Prostate gland (tissue), 2 donors: ENCODE measurements around the gene GRIK2.

Source experiments
- POLR2A ChIP-seq: fragments of 450-650 bp; IDR thresholded peaks from one replicate; pipeline ENCODE4 v1.6.1; 2016; ENCODE audit warnings: antibody characterized with exemption, mild to moderate bottlenecking
- POLR2AphosphoS5 ChIP-seq: sonication (generic); formaldehyde crosslinking; IDR thresholded peaks from one replicate; pipeline ENCODE4 v1.6.1; 2017; ENCODE audit warnings: antibody characterized with exemption
- TF ChIP-seq, protein P1 (sequence below), 4 experiments: fragments of 200-600 bp in 2 of 4; fragments of 450-650 bp in 2 of 4; sonication (generic) in 2 of 4; IDR thresholded peaks; 1 replicate in 3 of 4; 2 replicates in 1 of 4; pipeline ENCODE4 v1.5.1; 2016 to 2019; ENCODE audit warnings: antibody characterized with exemption in 4 of 4, mild to moderate bottlenecking in 2 of 4, moderate library complexity in 2 of 4

- TF ChIP-seq, protein P1, sequence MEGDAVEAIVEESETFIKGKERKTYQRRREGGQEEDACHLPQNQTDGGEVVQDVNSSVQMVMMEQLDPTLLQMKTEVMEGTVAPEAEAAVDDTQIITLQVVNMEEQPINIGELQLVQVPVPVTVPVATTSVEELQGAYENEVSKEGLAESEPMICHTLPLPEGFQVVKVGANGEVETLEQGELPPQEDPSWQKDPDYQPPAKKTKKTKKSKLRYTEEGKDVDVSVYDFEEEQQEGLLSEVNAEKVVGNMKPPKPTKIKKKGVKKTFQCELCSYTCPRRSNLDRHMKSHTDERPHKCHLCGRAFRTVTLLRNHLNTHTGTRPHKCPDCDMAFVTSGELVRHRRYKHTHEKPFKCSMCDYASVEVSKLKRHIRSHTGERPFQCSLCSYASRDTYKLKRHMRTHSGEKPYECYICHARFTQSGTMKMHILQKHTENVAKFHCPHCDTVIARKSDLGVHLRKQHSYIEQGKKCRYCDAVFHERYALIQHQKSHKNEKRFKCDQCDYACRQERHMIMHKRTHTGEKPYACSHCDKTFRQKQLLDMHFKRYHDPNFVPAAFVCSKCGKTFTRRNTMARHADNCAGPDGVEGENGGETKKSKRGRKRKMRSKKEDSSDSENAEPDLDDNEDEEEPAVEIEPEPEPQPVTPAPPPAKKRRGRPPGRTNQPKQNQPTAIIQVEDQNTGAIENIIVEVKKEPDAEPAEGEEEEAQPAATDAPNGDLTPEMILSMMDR (IDR thresholded peaks at IDR 0.05): no peak
- TF ChIP-seq POLR2AphosphoS5: no peak
- no peak for TF ChIP-seq POLR2A
These were observed 69.1 kb downstream of the GRIK2 start for GRCh38 chr6:101462576-101462975.
